Muscle of leg (tissue), 11 donors: Measurements from ENCODE around the gene SGK1. TPM values are rescaled to one million over a fixed set of nuclear protein-coding genes. Genes with fewer than 3 reads are reported as not detected.
"Not testable (repeated sequence)": the region's sequence is repeated elsewhere in the genome, so short reads cannot be mapped to it uniquely, and the experiment has no call there.

Experiments
- DNase-seq: peaks from one replicate; pipeline ENCODE4 v3.0.0; 2013
- H3K27ac ChIP-seq: one replicate; pipeline ENCODE4 v1.5.1; 2013; ENCODE audit warnings: mild to moderate bottlenecking, low read length, control low read depth
- H3K27me3 ChIP-seq: one replicate; pipeline ENCODE4 v1.6.1; 2013; ENCODE audit warnings: low read length; ENCODE audit not compliant: control insufficient read depth, insufficient read depth
- H3K36me3 ChIP-seq: one replicate; pipeline ENCODE4 v1.6.1; 2013; ENCODE audit warnings: low read length; ENCODE audit not compliant: control insufficient read depth, insufficient read depth
- H3K4me1 ChIP-seq: one replicate; pipeline ENCODE4 v1.6.1; 2013; ENCODE audit warnings: low read length; ENCODE audit not compliant: control insufficient read depth, insufficient read depth
- H3K4me3 ChIP-seq: one replicate; pipeline ENCODE4 v1.5.1; 2013; ENCODE audit warnings: low read length, control low read depth
- H3K9me3 ChIP-seq: replicated peaks from 2 replicates; pipeline ENCODE4 v1.6.1; 2013; ENCODE audit warnings: low read depth, low read length; ENCODE audit not compliant: control insufficient read depth
- WGBS: methylation state at CpG from one replicate; pipeline ENCODE4 v1.1.5; 2013; ENCODE audit warnings: missing lambda C conversion rate; ENCODE audit not compliant: insufficient coverage; 5-methylcytosine and 5-hydroxymethylcytosine counted together
- polyA plus RNA-seq, 8 donors: library from polyadenylated mRNA; unstranded; fragments of 120-200 nt; gene quantifications; one replicate each; pipeline versions ENCODE4 v1.2.1 to v1.2.3, GENCODE V29; 2013; ENCODE audit warnings: inconsistent platforms in 1 of 8, low replicate concordance in 1 of 8; ENCODE audit not compliant: insufficient read length in 8 of 8, insufficient read depth in 1 of 8
- total RNA-seq: library from RNA; stranded (reverse); fragments of 120-200 nt; gene quantifications from one replicate; pipeline ENCODE4 v1.2.4, GENCODE V29; 2013

SGK1 gene
- total and polyA plus RNA-seq, 9 donors = 17.4 to 32.2 (median 19.4) TPM

DNA sequence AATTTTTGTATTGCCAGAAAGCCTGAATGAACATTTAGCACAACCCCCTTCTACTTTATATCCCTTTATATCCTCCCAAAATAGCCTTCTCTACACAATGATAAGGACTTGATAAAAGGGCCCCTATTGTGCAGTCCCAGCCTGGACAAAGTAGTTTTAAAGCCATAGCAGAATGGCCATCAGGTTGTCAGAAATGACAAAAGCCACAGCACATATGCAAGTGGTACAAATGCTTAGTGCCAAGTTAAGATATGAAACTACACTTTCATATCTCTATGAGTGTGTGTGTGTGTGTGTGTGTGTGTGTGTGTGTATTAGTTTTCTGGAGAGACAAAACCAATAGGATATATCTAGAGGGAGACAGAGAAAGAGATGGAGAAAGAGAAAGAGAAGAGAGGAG, 132.6 kb downstream of the SGK1 start:
- H3K4me1 ChIP-seq = no peaks in the 10 kb centered on the region
- no peak for DNase-seq
- no peak overlapping the region for H3K4me3 ChIP-seq
- H3K27ac ChIP-seq = no peak overlapping the region
- no peaks in the 10 kb centered on the region for H3K36me3 ChIP-seq
- no peaks in the 10 kb centered on the region for H3K9me3 ChIP-seq
- H3K27me3 ChIP-seq = no peaks in the 10 kb centered on the region

DNA sequence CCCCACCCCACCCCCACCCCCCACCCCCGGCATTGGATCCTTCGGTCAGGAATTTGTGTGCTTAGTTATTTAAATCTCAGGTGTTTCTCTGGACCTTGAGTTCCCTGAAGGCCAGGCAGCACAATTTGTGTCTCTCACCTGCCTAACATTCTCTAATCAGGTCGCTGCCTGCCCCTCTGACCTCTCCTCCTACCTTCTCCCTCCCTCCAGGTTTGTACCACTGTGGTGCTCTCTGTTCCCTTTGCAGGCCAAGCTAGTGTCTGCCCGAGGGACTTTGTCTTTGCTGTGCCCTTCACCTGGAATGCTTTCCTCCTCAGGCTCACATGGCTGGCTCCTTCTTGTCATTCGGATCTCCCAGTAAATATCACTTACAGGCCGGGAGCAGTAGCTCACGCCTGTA, 134.1 kb downstream of the SGK1 start:
- DNase-seq = no peak
- no peaks in the 10 kb centered on the region for H3K27me3 ChIP-seq
- 88% methylated on average over 5 of the region's 7 CpGs for WGBS
- no peaks in the 10 kb centered on the region for H3K4me1 ChIP-seq
- no peak overlapping the region for H3K4me3 ChIP-seq
- H3K9me3 ChIP-seq = no peaks in the 10 kb centered on the region
- no peak overlapping the region for H3K27ac ChIP-seq
- H3K36me3 ChIP-seq = no peaks in the 10 kb centered on the region

DNA sequence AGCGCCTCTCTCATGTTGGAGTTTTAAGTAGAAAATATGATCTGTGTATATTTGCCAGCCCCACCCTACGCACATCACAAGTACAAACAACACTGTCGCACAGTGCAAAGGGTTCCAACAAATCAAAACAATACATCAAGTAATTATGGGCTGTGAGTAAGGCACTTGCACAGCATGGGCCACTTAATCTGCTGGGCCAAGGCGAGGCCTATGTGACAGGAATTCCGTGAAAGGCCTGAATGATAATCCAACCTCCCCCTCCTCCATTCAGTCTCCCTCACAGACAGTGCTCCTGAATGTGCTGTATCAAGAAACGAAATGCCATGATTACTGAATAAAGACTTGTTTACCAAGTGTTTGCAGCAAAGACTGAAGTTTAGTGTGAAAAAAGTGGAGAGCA, 135.4 kb downstream of the SGK1 start:
- H3K9me3 ChIP-seq = no peaks in the 10 kb centered on the region
- WGBS = no CpG with 5 or more reads among the region's 6 CpGs
- no peaks in the 10 kb centered on the region for H3K36me3 ChIP-seq

DNA sequence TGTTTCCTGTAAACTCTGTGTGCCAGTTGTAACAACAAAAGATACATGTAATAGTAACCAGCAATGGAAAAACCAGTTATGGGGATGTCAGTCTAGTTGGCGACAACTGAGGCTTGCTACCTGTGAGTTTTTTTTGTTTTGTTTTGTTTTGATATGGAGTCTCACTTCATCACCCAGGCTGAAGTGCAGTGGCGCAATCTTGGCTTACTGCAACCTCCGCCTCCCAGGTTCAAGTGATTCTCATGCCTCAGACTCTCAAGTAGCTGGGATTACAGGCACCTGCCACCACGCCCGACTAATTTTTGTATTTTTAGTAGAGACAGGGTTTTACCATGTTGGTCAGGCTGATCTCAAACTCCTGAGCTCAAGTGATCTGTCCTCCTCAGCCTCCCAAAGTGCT, 136.2 kb downstream of the SGK1 start:
- DNase-seq, H3K27me3 ChIP-seq, H3K9me3 ChIP-seq, H3K36me3 ChIP-seq, H3K4me3 ChIP-seq, H3K27ac ChIP-seq: not testable (repeated sequence)
- no CpG with 5 or more reads among the region's 5 CpGs for WGBS
- peaks cover 15% of the 10 kb centered on the region for H3K4me1 ChIP-seq

More for the DNA sequence above, 135.4 kb downstream of the SGK1 start:
- H3K4me3 ChIP-seq = no peak overlapping the region
- no peaks in the 10 kb centered on the region for H3K27me3 ChIP-seq
- H3K27ac ChIP-seq = no peak overlapping the region
- H3K4me1 ChIP-seq = peaks cover 11% of the 10 kb centered on the region
- no peak for DNase-seq

DNA sequence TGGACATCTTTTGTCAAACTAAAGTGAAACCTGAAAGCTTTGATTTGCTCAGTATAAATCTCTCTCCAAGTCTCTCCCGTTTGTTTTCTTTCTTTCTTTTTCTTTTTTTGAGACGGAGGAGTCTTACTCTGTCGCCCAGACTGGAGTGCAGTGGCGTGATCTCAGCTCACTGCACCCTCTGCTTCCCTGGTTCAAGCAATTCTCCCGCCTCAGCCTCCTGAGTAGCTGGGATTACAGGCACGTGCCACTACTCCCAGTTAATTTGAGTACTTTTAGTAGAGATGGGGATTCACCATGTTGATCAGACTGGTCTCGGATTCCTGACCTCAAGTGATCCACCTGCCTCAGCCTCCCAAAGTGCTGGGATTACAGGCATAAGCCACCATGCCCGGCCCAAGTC, 136.7 kb downstream of the SGK1 start:
- H3K4me1 ChIP-seq = peaks cover 20% of the 10 kb centered on the region
- not testable (repeated sequence) for H3K4me3 ChIP-seq, H3K36me3 ChIP-seq, H3K27ac ChIP-seq, H3K27me3 ChIP-seq, DNase-seq, H3K9me3 ChIP-seq
- 80% methylated on average over 6 of the region's 8 CpGs for WGBS

DNA sequence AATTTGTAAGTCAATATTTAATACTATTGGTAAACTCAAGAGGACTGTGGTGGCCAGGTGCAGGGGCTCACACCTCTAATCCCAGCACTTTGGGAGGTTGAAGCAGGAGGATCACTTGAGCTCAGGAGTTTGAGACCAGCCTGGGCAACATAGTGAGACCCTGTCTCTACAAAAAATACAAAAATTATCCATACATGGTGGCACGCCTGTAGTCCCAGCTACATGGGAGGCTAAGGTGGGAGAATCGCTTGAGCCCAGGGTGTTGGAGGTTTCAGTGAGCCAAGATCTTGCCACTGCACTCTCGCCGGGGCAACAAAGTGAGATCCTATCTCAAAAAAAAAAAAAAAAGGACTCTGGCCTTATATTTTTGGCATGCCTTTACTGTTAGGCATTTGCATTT, 137.4 kb downstream of the SGK1 start:
- not testable (repeated sequence) for H3K9me3 ChIP-seq, DNase-seq, H3K4me3 ChIP-seq, H3K27ac ChIP-seq, H3K27me3 ChIP-seq, H3K36me3 ChIP-seq
- peaks cover 27% of the 10 kb centered on the region for H3K4me1 ChIP-seq
- 90% methylated on average over 2 of the region's 4 CpGs for whole genome bisulfite sequencing

DNA sequence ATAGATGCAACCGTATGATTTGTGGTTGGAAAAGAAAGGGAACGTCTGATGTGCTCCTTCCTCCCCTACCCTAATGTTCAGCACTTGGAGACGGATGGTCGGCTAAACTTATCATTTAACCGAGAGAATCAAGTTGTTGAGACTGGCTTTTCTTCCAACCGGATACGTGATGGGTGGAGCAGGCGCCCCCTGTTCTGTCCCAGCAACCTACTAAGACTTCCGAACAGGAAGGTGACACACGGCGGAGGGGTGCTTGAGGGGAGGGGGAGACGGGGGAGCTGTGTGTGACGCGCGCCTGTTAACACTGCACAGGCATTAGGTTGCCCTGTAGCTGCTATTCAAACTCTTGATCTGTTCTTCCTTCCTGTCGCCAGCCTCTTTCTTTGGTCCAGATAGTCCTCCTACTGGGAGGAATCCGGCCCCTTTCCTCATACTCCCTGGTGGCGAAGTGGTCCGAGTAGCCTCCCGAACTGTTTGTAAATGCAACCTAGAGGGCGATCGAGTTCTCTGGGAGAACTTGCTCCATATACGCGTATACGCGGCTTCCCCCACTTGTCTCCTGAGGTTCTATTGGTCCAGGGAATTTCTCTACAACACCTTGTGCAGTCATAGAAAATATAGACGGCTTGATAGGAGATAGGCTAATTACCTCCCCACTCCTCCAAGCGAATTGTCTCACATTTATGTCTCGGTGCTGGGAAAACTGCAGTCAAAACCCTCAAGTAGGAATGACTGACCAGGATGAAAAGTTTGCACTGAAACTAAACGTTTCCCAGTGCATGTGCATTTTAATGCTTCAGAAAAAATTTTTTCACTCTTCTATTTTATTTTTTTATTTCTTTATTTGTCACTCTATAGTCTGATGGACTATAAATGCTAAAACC, 139.5 kb downstream of the SGK1 start:
- Histone ChIP-seq H3K27ac (peak overlapping the region; percentile 72), H3K4me1 (peaks cover 30% of the 10 kb centered on the region), H3K9me3 (no peaks in the 10 kb centered on the region), H3K27me3 (peaks cover 4% of the 10 kb centered on the region), H3K4me3 (peak overlapping the region; percentile 35), H3K36me3 (no peaks in the 10 kb centered on the region)
- DNase-seq = peak; percentile 94
- WGBS = 0% methylated on average over 5 of the region's 30 CpGs

DNA sequence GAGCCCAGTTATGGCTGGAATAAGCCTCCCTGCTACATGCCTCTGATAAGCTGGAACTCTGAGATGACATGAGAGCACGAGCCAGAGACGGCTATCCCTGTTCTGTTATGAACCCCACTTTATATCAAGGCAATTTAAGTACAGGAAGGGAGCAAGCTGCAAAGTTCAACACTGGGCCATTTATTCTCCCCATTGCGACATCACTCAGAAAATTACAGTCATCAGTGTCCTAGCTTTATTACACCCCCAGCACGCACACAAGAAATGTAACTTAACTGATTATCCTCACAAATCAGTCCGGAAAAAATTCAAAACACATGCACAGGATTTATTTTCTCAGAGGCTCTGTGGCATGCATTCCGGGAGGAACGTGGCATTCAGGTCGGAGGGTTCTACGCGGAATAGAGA, 140.2 kb downstream of the SGK1 start:
- 32% methylated on average over 5 of the region's 10 CpGs for WGBS
- Histone ChIP-seq H3K9me3 (no peaks in the 10 kb centered on the region), H3K4me3 (peak overlapping the region; percentile 35), H3K4me1 (peaks cover 30% of the 10 kb centered on the region), H3K27ac (peak overlapping the region; percentile 72), H3K36me3 (peaks cover 4% of the 10 kb centered on the region), H3K27me3 (peaks cover 4% of the 10 kb centered on the region)
- no peak for DNase-seq

DNA sequence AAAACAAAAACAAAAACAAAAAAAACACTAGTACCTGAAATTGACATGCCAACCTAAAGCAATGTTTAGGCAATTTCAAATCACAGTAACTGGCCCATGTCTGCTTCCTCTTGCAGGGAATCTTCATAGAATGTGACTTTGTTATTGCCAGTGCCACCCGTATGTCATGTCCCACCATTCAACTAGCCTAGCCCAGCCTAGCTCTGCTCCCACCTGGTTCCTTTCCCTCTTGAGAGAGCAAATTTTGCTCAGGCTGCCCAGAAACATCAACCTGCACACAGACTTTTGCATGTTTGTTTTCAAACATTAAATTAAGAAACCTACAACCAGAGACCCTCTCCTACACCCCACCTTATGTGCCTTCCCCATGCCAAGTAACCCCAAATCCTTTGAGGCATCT, 140.7 kb downstream of the SGK1 start:
- H3K36me3 ChIP-seq = peaks cover 8% of the 10 kb centered on the region
- H3K9me3 ChIP-seq = no peaks in the 10 kb centered on the region
- peaks cover 32% of the 10 kb centered on the region for H3K4me1 ChIP-seq
- no peak overlapping the region for H3K27ac ChIP-seq
- peaks cover 4% of the 10 kb centered on the region for H3K27me3 ChIP-seq
- no peak for DNase-seq
- no peak overlapping the region for H3K4me3 ChIP-seq
- WGBS = 83% methylated on average over 1 of the region's 1 CpG

DNA sequence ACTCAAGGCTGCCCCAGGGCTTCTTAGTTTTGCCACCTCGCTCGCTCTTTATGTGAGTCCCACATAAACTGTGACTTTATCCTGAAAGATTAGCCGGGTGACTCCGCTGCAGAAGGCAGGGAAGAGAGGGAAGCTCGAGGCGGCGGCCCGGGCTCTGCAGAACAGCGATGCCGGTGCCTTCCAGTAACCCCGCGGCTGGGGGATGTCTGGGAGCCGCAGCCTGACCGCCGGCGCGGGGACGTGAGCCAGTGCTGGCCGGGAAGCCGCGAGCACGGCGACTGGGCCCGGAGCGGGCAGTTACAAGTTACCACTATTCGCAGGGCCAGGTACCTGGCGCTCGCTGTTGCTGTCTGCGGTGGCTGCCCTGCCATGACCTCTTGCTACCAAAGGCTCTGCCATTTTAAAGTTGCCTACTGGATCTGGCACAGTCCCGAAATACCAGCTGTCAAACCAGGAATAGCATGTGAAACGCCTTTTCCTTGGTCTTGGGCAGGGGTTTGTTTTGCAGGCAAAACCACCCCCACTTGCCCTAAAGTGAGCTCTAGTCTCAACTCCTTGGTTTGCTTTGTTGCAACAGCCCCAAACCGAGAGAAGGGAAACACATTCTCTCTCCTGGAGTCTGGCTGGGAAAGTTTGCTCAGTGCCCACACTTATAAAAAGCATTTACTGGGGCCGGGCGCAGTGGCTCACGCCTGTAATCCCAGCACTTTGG, 141.5 kb downstream of the SGK1 start:
- Histone ChIP-seq H3K27ac (peak overlapping the region; percentile 94), H3K27me3 (peaks cover 4% of the 10 kb centered on the region), H3K4me3 (peak overlapping the region; percentile 66), H3K9me3 (no peaks in the 10 kb centered on the region), H3K36me3 (peaks cover 16% of the 10 kb centered on the region), H3K4me1 (peaks cover 34% of the 10 kb centered on the region)
- 16% methylated on average over 33 of the region's 35 CpGs for WGBS
- peak; percentile 51 for DNase-seq
